Measurements from ENCODE around the gene ASAP3. TPM values are rescaled to one million over a fixed set of nuclear protein-coding genes. Genes with fewer than 3 reads are reported as not detected.

The ASAP3 gene
- total and polyA plus RNA-seq, 2 donors (not counting 3 experiments of a cell fraction or from before 2014, with no cell fraction given) = 12.5 to 14.2 TPM

GRCh38 chr1:23444596-23445390, 39.2 kb downstream of the ASAP3 start:
- DNase-seq (ENCODE audit: low read depth, low spot score) (no peak), FAIRE-seq (no peak)
- TF ChIP-seq POLR2A (IDR thresholded peaks at IDR 0.05; ENCODE audit: low read depth, low read length) = no peak
- TF ChIP-seq EZH2 (IDR thresholded peaks at IDR 0.05; ENCODE audit: borderline replicate concordance, low read depth, low read length, severe bottlenecking) = no peak
- TF ChIP-seq POLR2AphosphoS5 (IDR thresholded peaks at IDR 0.05; ENCODE audit: insufficient read depth, low read depth, low read length) = no peak
- TF ChIP-seq MAX (IDR thresholded peaks at IDR 0.05; ENCODE audit: insufficient read depth, insufficient read length) = no peak
- TF ChIP-seq CTCF (IDR thresholded peaks at IDR 0.05; ENCODE audit: extremely low read depth in 1 of 2, insufficient read depth in 1 of 2, low read depth in 1 of 2, low read length in 2 of 2) = no peak
- TF ChIP-seq GATA2 (IDR thresholded peaks at IDR 0.05; ENCODE audit: insufficient read depth, insufficient read length, low read depth, low read length) = no peak
- TF ChIP-seq MYC (IDR thresholded peaks at IDR 0.05; ENCODE audit: low read depth, low read length) = no peak
- TF ChIP-seq JUN (IDR thresholded peaks at IDR 0.05; ENCODE audit: borderline replicate concordance, insufficient read depth, insufficient read length, low read depth) = no peak
- no peaks in the 10 kb centered on the region for H3K9me3 ChIP-seq (replicated peaks; ENCODE audit: control insufficient read depth, insufficient read depth, low read length)
- no peaks in the 10 kb centered on the region for H3K36me3 ChIP-seq (ENCODE audit: control insufficient read depth in 2 of 2, extremely low read depth in 1 of 2, insufficient read depth in 2 of 2, low read length in 2 of 2)
- H3K27ac ChIP-seq (ENCODE audit: insufficient read depth, low read depth, low read length) = no peak overlapping the region
- no peaks in the 10 kb centered on the region for H3K79me2 ChIP-seq (ENCODE audit: control insufficient read depth, insufficient read depth, low read length)
- ChIA-PET POLR2A (interaction anchor here (0.6 kb wide), 1 partner anchor 541 kb away, joined by 3 read pairs; no protein-coding TSS in a partner anchor), CTCF (interaction anchor here (1.7 kb wide), 1 partner anchor 80 kb away, joined by 3 read pairs; no protein-coding TSS in a partner anchor)
- dilution Hi-C loops (cut with MboI; ENCODE audit: extremely low pct_ligation_motif_present, low sequenced_read_pairs) = no loop called here
- no peak overlapping the region for H3K4me2 ChIP-seq (ENCODE audit: insufficient read depth, low read length)
- no peak overlapping the region for H3K9ac ChIP-seq (replicated peaks; ENCODE audit: extremely low read depth, insufficient read depth, low read length)
- H3K9me1 ChIP-seq (replicated peaks; ENCODE audit: control insufficient read depth, extremely low read depth, insufficient read depth, low read length) = no peaks in the 10 kb centered on the region
- no peaks in the 10 kb centered on the region for H3K4me1 ChIP-seq (ENCODE audit: control insufficient read depth, extremely low read depth, insufficient read depth, low read length)
- intact Hi-C loops (cut with micrococcal nuclease) = no loop called here
- no peaks in the 10 kb centered on the region for H4K20me1 ChIP-seq (replicated peaks; ENCODE audit: control insufficient read depth, extremely low read depth, insufficient read depth, low read length)
- no peak overlapping the region for H2AFZ ChIP-seq (ENCODE audit: low read depth, low read length)
- no peak overlapping the region for H3K4me3 ChIP-seq (replicated peaks in 1 of 3; ENCODE audit: insufficient read depth in 1 of 3, low read depth in 1 of 3, low read length in 3 of 3)
- no TSS peak for BruUV-seq (replicated peaks)
- no peaks in the 10 kb centered on the region for H3K27me3 ChIP-seq (ENCODE audit: control insufficient read depth in 2 of 2, insufficient read depth in 2 of 2, low read length in 2 of 2)

All from endothelial cell of umbilical vein (primary cell).